HG03457 (cell line): Measurements from ENCODE around the gene PDE8B.

Experiments used
- ATAC-seq: cut with Tn5 transposase; IDR thresholded peaks from one replicate; pipeline ENCODE4 v1.9.1; 2021; ENCODE audit warnings: moderate number of reproducible peaks; ENCODE audit not compliant: unreplicated experiment

PDE8B gene

DNA sequence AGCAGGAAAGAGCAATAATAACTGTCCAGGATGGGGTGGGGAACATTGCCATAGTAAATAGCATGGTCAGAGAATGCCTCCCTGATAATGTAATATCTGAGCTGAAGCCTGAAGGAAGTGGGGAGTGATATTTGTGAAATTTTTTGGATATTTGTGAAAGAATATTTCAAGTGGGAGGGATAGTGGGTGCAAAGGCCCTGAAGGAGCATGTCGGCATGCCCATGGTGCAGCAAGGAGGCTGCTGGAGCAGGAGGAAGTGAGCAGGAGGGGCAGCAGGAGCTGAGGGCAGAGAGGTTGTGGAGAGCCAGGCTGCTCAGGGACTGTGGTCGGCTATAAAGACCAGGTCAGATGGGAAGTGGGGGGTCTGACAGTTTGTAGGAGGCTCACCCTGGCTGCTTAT lies 21.1 kb upstream of the PDE8B start:
- ATAC-seq: no peak

DNA sequence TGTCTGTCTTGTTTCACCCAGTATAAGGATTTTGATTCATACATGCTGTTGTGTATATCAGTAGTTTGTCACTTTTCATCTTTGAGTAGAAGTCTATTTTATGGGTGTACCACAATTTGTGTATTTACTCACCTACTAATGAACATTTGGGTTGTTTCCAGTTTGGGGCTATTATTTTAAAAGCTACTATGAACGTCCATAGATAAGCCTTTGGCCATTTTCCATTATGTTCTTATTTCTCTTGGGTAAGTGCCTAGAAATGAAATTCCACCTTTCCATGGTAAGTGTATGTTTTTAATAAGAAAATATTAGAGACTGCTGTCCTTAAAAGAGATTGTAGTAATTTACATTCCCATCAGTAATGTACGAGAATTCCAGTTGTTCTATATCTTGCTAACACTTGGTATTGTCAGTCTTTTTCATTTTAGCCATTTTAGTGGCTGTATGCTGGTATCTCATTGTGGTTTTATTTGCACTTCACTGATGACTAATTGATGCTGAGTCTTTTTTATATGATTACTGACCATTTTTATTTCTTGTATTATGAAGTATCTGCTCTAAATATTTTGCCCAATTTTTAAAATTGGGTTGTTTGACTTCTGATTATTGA lies 17.9 kb upstream of the PDE8B start:
- ATAC-seq: no peak

DNA sequence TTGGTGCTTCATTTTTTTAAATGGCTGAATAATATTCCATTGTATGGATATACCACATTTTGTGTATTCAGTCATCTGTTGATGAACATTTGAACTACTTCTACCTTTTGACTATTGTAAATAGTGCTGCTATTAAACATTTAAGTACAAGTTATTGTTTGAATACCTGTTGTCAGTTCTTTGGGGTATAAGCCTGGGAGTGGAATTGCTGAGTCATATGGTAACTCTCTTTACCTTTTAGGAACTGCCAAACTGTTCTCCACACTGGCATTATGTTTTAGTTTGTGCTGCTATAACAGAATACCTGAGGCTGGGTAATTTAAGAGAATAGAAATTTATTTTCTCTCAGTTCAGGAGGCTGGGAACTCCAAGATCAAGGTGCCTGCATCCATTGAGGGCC lies 15.7 kb upstream of the PDE8B start:
- ATAC-seq: no peak

DNA sequence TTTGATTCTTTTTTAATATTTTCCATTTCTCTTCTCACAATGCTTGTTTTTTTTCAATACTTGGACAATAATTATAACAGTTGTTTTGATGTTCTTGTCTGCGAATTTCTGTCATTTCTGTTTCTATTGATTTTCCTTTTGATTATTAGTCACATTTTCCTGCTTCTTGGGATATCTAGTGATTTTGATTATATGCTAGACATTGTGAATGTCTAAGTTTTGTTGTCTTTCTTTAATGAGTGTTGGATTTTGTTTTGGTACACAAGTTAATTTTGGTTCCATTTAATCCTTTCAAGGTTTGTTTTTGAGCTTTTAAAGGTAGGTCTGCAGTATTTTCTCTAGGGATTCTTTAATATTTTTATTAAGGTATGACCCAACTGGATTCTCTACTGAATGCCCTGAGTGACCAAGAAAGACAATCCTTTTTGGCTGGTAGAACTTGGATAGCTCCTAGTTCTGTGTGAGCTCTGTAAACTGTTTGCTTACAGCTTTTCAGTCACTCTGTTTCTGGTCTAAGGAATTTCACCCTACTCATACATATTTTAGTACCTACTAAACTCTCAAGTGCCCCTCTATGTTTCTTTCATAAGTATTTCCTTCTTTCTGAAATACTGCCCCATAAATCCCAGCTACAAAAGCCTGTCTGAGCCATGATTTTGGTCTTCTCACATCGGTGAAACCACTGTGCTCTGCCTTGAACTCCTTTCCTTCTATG lies 12.5 kb upstream of the PDE8B start:
- no peak for ATAC-seq

DNA sequence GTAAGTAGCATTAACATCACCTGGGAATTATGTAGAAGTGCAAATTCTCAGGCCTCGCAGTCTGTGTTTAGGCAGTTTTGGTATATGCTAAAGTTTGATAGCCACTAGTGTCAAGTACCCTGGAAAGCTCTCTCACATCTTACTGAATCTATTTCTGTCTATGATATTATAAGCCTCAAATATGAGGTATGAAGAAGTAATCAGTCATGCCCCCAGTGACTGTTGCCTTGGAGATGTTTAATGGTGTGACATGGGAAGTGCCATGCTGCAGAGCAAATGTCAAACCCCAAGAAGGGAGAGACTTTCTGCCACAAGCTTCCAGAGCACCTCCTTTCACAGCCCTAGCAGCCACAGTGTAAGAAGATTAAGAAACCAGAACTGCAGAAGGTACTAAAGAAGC lies 9.8 kb upstream of the PDE8B start:
- ATAC-seq: no peak

DNA sequence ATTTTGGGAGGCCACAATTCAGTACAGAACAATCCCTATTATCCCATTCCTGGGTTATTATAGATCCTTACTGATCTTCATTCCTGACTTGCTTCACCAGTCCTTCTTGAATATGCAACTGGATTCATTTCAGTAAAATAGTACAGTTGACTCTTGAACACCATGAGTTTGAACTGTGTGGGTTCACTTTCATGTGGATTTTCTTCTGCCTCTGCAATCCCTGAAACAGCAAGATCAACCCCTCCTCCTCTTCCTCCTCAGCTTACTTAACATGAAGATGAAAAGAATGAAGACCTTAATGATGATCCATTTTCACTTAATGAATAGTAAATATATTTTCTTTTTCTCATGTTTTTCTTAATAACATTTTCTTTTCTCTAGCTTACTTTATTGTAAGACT lies 8.3 kb upstream of the PDE8B start:
- no peak for ATAC-seq

DNA sequence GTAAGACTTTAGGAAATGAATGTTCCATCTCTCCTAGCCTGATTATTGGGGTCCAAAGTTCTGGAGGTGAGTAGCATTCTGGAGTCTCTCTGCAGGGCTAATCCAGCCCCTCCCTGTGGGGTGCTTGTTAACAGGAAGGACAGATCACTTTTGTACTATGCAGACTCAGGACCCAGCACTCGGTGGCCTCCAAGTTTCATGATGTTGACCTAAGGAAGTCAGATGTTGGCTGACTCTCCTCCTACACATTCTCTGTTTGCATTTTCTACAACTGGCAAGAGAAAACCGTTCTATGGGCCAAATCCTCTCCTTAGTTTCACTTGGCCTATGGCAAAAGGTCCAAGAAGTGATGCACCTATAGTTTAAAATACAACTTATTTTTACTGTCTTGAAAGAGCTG lies 5.5 kb upstream of the PDE8B start:
- ATAC-seq: no peak

DNA sequence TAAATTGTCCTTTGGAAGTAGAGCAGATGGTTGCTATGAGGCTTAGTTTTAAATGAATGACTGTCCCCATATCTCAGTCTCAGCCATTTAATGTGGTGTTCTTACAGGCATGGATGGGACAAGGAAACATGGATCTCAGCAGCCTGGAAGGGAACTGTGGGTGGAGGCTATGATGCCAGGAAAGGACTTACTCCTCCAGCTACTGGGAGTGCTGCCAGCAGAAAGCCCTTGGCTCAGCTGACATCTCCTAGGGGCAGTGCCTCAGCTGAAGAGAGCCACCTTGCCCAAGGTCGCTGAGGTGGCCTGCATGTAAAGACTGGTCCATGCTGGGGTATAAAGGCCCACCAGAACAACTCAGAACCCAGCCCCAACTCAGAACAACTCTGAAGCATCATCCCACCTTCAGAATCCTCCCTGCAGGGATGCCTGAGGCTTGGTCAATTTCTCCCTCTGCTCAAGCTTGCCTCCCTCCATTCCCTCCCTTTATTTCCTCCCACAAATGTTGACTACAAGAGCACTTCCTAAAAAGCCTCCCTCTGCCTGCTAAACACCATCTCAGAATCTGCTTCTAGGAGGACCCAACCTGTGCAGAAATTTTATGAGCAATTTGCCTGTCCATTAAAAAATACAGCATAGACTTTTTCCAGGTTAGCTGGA lies 1.8 kb upstream of the PDE8B start:
- ATAC-seq: no peak

DNA sequence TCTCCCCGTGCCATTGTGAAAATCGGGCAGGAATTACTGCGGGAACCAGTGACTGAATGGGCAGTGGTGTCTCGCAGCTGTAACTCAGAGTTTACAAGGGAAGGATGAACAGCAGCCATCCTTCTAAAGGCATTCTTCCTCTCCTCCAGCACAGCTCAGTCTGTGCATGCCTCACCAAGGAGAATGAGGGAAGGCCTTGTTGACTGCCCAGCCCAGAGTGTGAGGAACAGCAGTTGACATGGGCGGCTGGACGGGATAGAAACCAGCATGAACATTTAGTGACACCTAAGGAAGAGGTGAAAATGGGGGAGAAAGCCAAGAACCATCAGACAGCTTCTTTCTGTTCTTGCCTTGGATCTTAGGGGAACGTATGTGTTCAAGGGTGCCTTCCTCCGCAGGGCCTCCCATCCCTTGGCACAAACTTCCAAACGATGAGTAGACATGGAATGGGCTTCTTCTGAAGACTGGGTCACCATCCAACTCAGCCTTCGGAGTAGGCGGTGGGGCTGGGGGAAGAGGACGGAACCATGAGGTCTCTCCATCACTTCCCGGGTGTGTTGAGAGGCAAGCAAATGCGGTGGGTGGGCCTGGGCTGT lies 887 bp upstream of the PDE8B start:
- ATAC-seq: no peak

DNA sequence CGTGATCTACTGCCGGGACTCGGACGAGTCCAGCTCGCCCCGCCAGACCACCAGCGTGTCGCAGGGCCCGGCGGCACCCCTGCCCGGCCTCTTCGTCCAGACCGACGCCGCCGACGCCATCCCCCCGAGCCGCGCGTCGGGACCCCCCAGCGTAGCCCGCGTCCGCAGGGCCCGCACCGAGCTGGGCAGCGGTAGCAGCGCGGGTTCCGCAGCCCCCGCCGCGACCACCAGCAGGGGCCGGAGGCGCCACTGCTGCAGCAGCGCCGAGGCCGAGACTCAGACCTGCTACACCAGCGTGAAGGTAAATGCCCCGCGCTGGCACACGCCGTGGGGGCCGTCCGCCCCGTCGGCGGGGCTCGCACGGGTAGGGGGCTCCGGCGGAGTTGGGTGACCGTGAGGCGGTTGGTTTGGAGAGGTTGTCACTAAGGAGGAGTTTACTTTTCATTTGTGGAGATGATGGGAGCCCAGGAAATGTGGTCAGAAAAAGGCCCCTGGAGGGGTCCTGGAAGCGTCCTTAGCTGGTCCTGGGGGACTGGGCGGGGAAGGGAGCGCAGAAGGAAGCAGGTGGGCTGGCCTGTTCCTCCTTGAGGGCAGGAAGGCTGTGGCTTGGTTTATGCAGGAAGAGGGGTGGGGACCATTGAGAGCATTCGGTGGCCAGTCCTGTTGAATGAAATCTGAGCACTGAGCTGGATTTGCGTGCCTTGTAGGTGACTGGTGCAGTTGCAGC lies 647 bp downstream of the PDE8B start:
- no peak for ATAC-seq

DNA sequence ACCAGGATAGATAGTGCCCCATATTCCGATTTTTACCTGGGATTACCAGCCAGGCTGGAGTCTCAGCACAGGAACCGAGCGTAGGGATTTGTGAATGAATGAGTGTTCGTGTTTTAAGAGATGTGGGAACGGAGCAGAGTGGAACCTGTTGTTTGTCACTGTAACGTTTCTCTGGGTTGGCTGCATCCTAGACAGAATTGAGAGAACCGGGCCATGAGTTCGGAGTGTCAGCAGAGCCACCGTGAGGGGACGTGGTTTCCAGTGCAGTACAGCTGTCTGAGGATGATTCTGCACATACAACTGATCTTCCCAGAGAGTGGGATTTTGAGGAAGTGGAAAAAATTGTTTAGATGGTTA lies 1.2 kb downstream of the PDE8B start:
- no peak for ATAC-seq

DNA sequence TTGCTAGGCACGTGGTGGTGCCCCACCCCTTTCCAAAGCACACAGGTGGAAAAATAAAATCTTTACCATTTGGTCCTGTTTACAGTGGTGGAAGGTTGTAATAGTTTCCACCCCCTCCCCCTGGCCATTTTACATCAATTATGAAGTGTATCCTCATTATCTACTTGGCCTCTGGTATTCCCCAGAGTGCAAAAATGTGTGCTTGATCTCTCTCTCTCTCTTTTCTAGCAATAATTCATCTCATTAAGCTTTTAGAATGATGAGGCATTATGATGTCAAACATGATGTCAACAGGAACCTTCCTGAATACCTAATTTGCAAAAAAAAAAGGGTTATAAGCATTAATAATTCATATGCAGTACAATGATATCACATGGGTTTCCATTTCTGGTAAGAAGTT lies 3.1 kb downstream of the PDE8B start:
- no peak for ATAC-seq

DNA sequence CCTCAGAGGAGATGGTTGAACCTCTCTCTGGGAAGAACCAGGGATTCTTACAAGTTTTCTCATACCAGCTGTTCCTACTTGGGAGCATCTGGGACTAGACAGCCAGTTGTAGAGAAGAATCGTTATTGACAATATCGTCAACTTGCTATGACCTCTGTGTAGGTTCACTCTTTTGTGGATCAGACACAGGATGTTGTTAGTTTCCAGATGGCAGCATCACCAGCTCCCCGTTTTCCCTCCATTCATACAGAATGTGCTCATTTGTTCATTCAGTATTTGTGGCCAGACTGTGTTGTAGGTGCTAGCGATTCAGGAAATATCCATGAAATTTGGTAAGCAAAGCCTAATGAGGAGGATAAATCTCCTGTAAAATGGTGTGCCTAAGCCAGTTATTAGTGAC lies 3.7 kb downstream of the PDE8B start:
- ATAC-seq: no peak

DNA sequence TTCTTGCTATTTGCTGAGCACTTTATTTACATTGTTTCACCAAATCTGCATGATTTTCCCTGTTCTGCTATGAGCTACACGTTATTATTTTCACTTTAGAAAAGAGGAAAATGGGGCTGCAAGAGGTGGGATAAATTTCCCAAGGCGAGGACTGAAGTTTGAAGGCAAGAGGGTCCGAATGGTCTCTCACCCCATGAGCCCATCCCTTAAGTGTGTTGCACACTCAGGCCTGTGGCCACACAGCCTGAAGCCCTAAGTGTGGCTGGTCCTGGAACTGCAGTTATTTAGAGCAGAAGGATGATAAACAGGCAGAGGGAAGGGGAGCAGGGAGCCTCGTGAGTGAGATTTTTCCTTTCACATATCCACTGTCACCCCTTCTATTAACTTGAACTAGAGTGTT lies 7.8 kb downstream of the PDE8B start:
- ATAC-seq: no peak

DNA sequence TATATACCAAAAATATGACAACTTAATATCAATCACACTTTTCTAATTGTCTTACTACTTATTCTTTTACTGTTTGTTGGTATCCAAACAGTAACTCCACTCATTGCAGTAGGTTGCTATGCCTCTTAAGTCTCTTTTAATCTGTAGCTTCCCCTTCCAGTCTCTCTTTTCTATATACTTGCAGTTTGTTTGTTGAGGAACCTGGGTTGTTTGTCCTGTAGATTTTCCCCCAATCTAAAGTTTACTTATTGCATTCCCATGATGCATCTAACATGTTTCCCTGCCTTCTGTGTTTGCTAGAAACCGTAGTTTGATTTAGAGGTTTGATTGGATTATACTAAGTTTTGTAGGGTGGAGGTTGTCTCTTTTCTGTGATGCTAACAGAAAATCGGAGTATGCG lies 10.6 kb downstream of the PDE8B start:
- ATAC-seq: no peak

DNA sequence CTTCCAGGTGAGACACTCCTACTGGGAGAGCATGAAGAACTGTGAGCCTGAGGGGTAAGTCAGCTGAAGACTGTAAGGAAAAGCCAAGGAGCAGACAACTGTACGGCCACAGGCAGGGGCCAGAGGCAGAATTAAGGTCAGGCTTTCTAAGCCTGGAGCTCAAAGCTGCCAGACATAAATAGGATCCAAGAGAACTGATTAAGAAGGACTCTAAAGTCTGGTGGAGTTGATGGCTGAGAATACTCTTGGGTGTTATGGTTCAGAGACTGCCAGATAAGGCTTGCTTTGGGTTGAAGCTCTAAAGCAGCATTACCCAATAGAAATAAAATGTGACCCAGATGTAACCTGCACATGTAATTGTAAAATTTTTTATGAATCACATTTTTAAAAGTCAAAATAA lies 12.2 kb downstream of the PDE8B start:
- no peak for ATAC-seq

DNA sequence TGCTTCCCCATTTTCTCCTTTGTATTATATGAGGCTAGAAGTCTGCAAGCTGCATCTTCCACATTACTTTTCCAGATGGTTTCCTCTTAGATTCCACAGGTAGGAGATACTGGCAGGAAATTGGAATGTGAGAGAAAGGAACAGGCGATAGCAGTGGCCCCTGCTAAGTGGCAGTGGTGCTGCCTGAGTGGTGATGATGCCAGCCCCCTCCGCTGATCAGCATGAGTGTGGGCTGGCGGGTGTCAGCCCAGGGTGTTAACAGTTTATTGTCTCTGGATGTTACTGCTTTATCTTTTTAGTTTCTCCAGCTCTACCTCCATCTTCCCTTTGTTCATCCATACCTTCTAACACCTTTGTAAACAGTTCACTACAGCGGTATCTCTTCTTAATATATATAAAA lies 13.2 kb downstream of the PDE8B start:
- no peak for ATAC-seq

DNA sequence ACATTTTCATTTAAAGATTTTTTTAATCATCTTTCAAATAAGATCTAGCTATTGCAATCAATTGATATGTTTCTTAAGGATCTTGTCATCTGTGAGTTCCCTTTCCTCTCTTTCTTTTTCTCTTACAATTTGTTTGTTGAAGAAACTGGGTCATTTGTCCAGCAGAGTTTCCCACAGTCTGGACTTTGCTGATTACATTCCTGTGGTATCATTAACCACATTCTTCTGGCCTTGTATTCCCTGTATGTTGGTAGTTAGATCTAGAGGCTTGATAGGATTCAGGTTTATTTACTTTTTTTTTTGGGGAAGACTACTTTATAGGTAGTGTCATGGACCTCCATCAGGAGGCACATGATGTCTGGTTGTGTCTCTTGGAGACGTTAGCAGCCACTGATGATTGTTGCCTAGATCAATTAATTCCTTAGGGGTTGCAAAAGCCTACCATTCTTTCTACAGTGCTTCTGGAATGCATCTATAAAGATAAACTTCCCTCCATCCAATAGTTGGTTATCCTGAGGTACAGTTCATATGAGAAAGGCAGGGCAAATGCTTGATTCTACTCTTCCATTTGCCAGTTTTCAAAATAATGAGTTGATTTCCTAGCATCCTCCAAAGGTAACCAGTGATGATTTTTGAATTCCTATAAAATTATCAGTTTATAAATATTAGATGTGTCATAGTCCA lies 14.3 kb downstream of the PDE8B start:
- ATAC-seq: no peak

DNA sequence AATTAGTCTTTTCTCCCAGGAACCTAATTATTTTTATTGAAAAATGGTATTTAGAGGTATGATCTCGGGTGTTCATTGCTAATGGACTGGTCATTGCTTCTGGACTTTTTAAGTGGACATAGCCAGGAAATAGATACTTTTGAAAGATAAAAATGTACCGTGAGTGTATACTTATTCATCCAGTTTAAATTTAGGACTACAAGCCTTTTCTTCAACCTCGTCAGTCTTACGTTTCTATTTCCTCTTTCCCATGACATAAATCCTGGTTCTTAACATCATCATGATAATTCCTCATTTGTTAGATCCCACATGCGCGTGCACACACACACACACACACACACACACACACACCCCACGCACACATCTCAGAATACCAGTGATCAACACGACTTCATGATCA lies 15.1 kb downstream of the PDE8B start:
- ATAC-seq: no peak

DNA sequence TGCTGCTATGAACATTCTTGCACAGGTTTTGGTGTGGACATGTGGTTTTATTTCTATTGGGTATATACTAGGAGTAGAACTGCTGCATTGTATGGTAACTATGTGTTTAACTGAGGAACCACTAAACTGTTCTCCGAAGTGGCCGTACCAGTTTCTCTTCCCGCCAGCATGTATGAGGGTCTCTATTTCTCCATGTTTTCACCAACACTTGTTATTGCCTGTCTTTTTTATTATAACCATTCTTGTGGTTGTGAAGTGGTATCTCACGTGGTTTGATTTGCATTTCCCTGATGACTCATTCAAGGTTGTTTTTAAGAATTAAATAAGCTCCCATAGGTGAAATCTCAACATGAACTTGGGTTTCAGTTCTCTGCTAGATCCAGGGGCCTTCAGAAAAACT lies 19.4 kb downstream of the PDE8B start:
- no peak for ATAC-seq
